HEK293T (cell line): Measurements from ENCODE around the gene ICAM4.

Experiments used
- ARNT ChIP-seq: fragments of 450-650 bp; IDR thresholded peaks from 2 replicates; pipeline ENCODE4 v1.6.1; 2017; ENCODE audit warnings: mild to moderate bottlenecking
- BHLHE40 ChIP-seq: fragments of 450-650 bp; IDR thresholded peaks from 2 replicates; pipeline ENCODE4 v1.6.1; 2016; ENCODE audit warnings: mild to moderate bottlenecking, moderate library complexity, borderline replicate concordance
- CTBP1 ChIP-seq: fragments of 450-650 bp; IDR thresholded peaks from 2 replicates; pipeline ENCODE4 v1.6.1; 2016; ENCODE audit warnings: borderline replicate concordance
- ELF4 ChIP-seq: fragments of 450-650 bp; IDR thresholded peaks from 2 replicates; pipeline ENCODE4 v1.6.1; 2017; ENCODE audit warnings: antibody characterized with exemption
- FOXA1 ChIP-seq: fragments of 450-650 bp; IDR thresholded peaks from 2 replicates; pipeline ENCODE4 v1.6.1; 2016; ENCODE audit warnings: mild to moderate bottlenecking
- FOXK2 ChIP-seq: fragments of 450-650 bp; IDR thresholded peaks from 2 replicates; pipeline ENCODE4 v1.6.1; 2016; ENCODE audit warnings: mild to moderate bottlenecking
- HDGF ChIP-seq: fragments of 450-650 bp; IDR thresholded peaks from 2 replicates; pipeline ENCODE4 v1.6.1; 2017; ENCODE audit warnings: antibody characterized with exemption, borderline replicate concordance
- L3MBTL2 ChIP-seq: fragments of 450-650 bp; conservative IDR thresholded peaks from 2 replicates; pipeline ENCODE4 v1.6.1; 2016; ENCODE audit warnings: mild to moderate bottlenecking
- NFRKB ChIP-seq: fragments of 450-650 bp; IDR thresholded peaks from 2 replicates; pipeline ENCODE4 v1.6.1; 2016; ENCODE audit warnings: mild to moderate bottlenecking, moderate library complexity
- PKNOX1 ChIP-seq: fragments of 450-650 bp; IDR thresholded peaks from 2 replicates; pipeline ENCODE4 v1.6.1; 2016
- SP1 ChIP-seq: fragments of 450-650 bp; IDR thresholded peaks from 2 replicates; pipeline ENCODE4 v1.6.1; 2017
- SUZ12 ChIP-seq: fragments of 450-650 bp; IDR thresholded peaks from 2 replicates; pipeline ENCODE4 v1.6.1; 2016; ENCODE audit warnings: mild to moderate bottlenecking
- ZNF384 ChIP-seq: fragments of 450-650 bp; IDR thresholded peaks from 2 replicates; pipeline ENCODE4 v1.6.1; 2016

- TF ChIP-seq BHLHE40 (no peak), SP1 (no peak), ARNT (no peak), L3MBTL2 (no peak), ZNF384 (no peak), SUZ12 (no peak), FOXK2 (no peak), HDGF (no peak), NFRKB (no peak), ELF4 (no peak), CTBP1 (no peak), FOXA1 (no peak), PKNOX1 (no peak)
Measured at GRCh38 chr19:10245189-10245939, 41.4 kb upstream of the ICAM4 start.
